CD4-positive, alpha-beta memory T cell (primary cell): ENCODE data around the gene YWHAQ. TPM values are rescaled to one million over a fixed set of nuclear protein-coding genes. Genes with fewer than 3 reads are reported as not detected.

Experiments
- CTCF ChIA-PET: fragments of 350-600 bp; sonication (Branson Sonifier 250); formaldehyde crosslinking; loops from one replicate; lab custom pipeline; 2021; ENCODE audit warnings: inconsistent platforms; ENCODE audit not compliant: partially characterized antibody; lab: Charles Lee
- POLR2A ChIA-PET: fragments of 350-600 bp; sonication (Branson Sonifier 250); formaldehyde crosslinking; loops from one replicate; lab custom pipeline; 2021; ENCODE audit not compliant: partially characterized antibody; lab: Charles Lee
- DNase-seq, 5 donors: peaks; one replicate each; pipeline versions ENCODE4 v3.0.0 to v3.0.0-alpha.2; 2020 to 2022; ENCODE audit warnings: mixed read lengths in 1 of 5
- H3K27ac ChIP-seq: one replicate; pipeline ENCODE4 v1.7.0; 2013; ENCODE audit warnings: low read depth, low read length
- H3K27me3 ChIP-seq: 2 replicates; pipeline ENCODE4 v1.7.0; 2013; ENCODE audit warnings: mild to moderate bottlenecking, low read length, moderate library complexity; ENCODE audit not compliant: insufficient read depth
- H3K36me3 ChIP-seq: 2 replicates; pipeline ENCODE4 v1.7.0; 2013; ENCODE audit warnings: mild to moderate bottlenecking, low read length, moderate library complexity; ENCODE audit not compliant: insufficient read depth
- H3K4me1 ChIP-seq: 2 replicates; pipeline ENCODE4 v1.7.0; 2013; ENCODE audit warnings: mild to moderate bottlenecking, low read length, moderate library complexity; ENCODE audit not compliant: insufficient read depth
- H3K4me3 ChIP-seq, 2 donors: one replicate each; pipeline ENCODE4 v1.7.0; 2013; ENCODE audit warnings: low read length in 2 of 2, mild to moderate bottlenecking in 1 of 2
- H3K9me3 ChIP-seq, 2 donors: one replicate each; pipeline ENCODE4 v1.7.0; 2013; ENCODE audit warnings: low read length in 2 of 2, control low read depth in 1 of 2; ENCODE audit not compliant: control insufficient read depth in 1 of 2
- H3K27ac Mint-ChIP-seq, 7 donors: one replicate each; pipeline ENCODE4 v1.8.0; 2020 to 2021; ENCODE audit warnings: mixed read lengths in 7 of 7, mild to moderate bottlenecking in 6 of 7, inconsistent platforms in 3 of 7, moderate library complexity in 3 of 7
- H3K27me3 Mint-ChIP-seq, 2 donors: one replicate each; pipeline ENCODE4 v1.8.0; 2020 to 2021; ENCODE audit warnings: mixed read lengths in 2 of 2
- H3K36me3 Mint-ChIP-seq, 2 donors: one replicate each; pipeline ENCODE4 v1.8.0; 2020 to 2021; ENCODE audit warnings: mixed read lengths in 2 of 2, inconsistent platforms in 1 of 2, mild to moderate bottlenecking in 1 of 2
- H3K4me1 Mint-ChIP-seq, 4 donors: one replicate each; pipeline ENCODE4 v1.8.0; 2020 to 2021; ENCODE audit warnings: mixed read lengths in 4 of 4, mild to moderate bottlenecking in 1 of 4
- H3K4me3 Mint-ChIP-seq, 8 donors: one replicate each; pipeline ENCODE4 v1.8.0; 2020 to 2021; ENCODE audit warnings: mixed read lengths in 8 of 8, mild to moderate bottlenecking in 7 of 8, moderate library complexity in 6 of 8, inconsistent platforms in 3 of 8
- H3K9me3 Mint-ChIP-seq, 8 donors: one replicate each; pipeline ENCODE4 v1.8.0; 2020 to 2021; ENCODE audit warnings: mixed read lengths in 8 of 8, mild to moderate bottlenecking in 5 of 8, inconsistent platforms in 3 of 8, moderate library complexity in 1 of 8
- intact Hi-C: fragments of 100-400 bp; cut with micrococcal nuclease; formaldehyde crosslinking; loops from one replicate; pipeline ENCODE4 v1.15.1; 2023
- polyA plus RNA-seq, 2 donors: library from polyadenylated mRNA; unstranded; fragments of 300-500 nt; fragmentation: Illumina TruSeq; gene quantifications; one replicate each; pipeline ENCODE4 v1.2.3, GENCODE V29; 2021
- total RNA-seq, 2 experiments: library from RNA; stranded (reverse); gene quantifications; one replicate each; pipeline ENCODE4 v1.2.3, GENCODE V29; 2021

YWHAQ gene
- total and polyA plus RNA-seq, 4 experiments from 2014 or later, result 124 to 504 (median 220) TPM

DNA sequence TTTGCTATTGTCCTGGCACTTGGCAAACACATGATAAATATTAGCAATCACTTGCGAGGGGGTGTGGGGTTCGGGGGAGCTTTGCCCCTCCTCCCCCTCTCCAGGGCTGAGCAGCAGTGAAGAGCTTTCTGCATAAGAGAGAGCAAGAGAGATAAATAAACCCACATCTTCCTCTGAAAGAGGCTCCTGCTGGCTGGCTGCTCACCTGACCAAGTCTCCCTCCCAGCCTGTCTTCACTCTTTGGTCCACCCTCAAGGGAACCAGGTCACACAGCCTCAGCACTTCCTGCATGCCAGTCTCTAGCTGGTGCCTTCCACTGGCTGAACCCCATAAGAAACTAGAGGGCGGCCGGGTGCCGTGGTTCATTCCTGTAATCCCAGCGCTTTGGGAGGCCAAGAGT, 18.5 kb upstream of the YWHAQ start:
- ChIA-PET POLR2A (no interaction called here), CTCF (no interaction called here)
- peaks cover 3% of the 10 kb centered on the region for H3K4me1 ChIP-seq
- peaks cover 0 to 5% of the 10 kb centered on the region in 2 donors for H3K36me3 Mint-ChIP-seq
- no peaks in the 10 kb centered on the region for H3K9me3 Mint-ChIP-seq
- H3K9me3 ChIP-seq, result no peaks in the 10 kb centered on the region
- no peak overlapping the region for H3K27ac Mint-ChIP-seq
- intact Hi-C loops, result no loop called here
- H3K4me3 ChIP-seq, result no peak overlapping the region
- no peak overlapping the region for H3K4me3 Mint-ChIP-seq
- H3K4me1 Mint-ChIP-seq, result peaks cover 5 to 26% (median 14%) of the 10 kb centered on the region in 4 donors
- no peaks in the 10 kb centered on the region for H3K27me3 Mint-ChIP-seq
- no peak overlapping the region for H3K27ac ChIP-seq
- H3K27me3 ChIP-seq, result no peaks in the 10 kb centered on the region
- DNase-seq, result no peak
- no peaks in the 10 kb centered on the region for H3K36me3 ChIP-seq

DNA sequence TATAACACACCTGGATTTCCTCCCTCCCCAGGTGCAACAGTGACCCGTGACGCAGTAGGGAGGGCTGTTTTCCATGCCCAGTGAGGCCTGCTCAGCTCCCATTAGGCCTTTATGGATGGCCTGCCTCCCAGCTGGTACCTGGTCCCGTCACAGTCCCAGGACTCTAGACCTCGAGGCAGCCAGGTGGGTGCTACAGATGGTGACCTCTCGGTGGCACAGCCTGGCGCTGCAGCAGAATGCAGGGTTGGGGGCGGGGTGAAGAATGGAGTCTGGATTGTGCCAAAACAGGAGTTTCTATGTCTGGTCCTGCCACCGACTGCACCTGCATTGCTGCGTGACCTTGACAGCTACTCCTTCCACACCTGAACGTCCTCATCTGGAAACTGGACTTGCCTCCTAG, 18.0 kb upstream of the YWHAQ start:
- peaks cover 0 to 5% of the 10 kb centered on the region in 2 donors for H3K36me3 Mint-ChIP-seq
- DNase-seq, result no peak
- intact Hi-C loops, result no loop called here
- Histone ChIP-seq H3K36me3 (no peaks in the 10 kb centered on the region), H3K27me3 (no peaks in the 10 kb centered on the region), H3K9me3 (no peaks in the 10 kb centered on the region), H3K4me3 (no peak overlapping the region), H3K4me1 (no peaks in the 10 kb centered on the region), H3K27ac (no peak overlapping the region)
- H3K4me1 Mint-ChIP-seq, result peaks cover 2 to 21% (median 13%) of the 10 kb centered on the region in 4 donors
- no peak overlapping the region for H3K27ac Mint-ChIP-seq
- H3K27me3 Mint-ChIP-seq, result no peaks in the 10 kb centered on the region
- ChIA-PET CTCF (no interaction called here), POLR2A (no interaction called here)
- no peak overlapping the region for H3K4me3 Mint-ChIP-seq
- no peaks in the 10 kb centered on the region for H3K9me3 Mint-ChIP-seq

DNA sequence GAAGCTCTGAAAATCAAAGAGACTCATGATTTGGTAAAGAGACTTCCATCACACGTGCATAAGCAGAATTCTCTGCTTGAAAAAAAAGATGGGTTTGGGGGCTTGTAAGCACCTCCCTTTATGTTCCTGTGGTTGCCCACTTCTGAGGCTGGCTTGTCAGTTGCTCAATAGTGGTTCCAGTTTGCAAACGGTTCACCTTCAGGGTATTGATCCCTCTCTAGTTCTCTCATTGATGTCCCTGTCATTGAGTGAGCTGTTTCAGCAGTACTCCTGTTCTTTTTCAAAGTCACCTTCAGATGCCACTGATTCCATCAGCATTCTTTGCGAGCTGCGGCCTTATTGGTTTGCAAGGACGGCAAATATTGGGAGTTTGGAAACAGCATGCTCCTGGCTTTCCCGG, 17.1 kb upstream of the YWHAQ start:
- Histone ChIP-seq H3K27me3 (no peaks in the 10 kb centered on the region), H3K36me3 (no peaks in the 10 kb centered on the region), H3K27ac (no peak overlapping the region), H3K9me3 (no peaks in the 10 kb centered on the region), H3K4me3 (no peak overlapping the region), H3K4me1 (no peaks in the 10 kb centered on the region)
- intact Hi-C loops, result no loop called here
- no peak overlapping the region for H3K4me3 Mint-ChIP-seq
- H3K27ac Mint-ChIP-seq, result no peak overlapping the region
- peaks cover 2 to 20% (median 15%) of the 10 kb centered on the region in 4 donors for H3K4me1 Mint-ChIP-seq
- CTCF ChIA-PET, result interaction anchor here (1.0 to 1.4 kb wide), 3 partner anchors 10 to 135 kb away, joined by 3 to 4 read pairs (median 3); no protein-coding TSS in a partner anchor
- H3K27me3 Mint-ChIP-seq, result no peaks in the 10 kb centered on the region
- H3K36me3 Mint-ChIP-seq, result peaks cover 0 to 5% of the 10 kb centered on the region in 2 donors
- no peaks in the 10 kb centered on the region for H3K9me3 Mint-ChIP-seq
- POLR2A ChIA-PET, result interaction anchor here (1.5 kb wide), 1 partner anchor 17 kb away, joined by 4 read pairs; the partner anchor contains the start of gene YWHAQ
- no peak for DNase-seq

DNA sequence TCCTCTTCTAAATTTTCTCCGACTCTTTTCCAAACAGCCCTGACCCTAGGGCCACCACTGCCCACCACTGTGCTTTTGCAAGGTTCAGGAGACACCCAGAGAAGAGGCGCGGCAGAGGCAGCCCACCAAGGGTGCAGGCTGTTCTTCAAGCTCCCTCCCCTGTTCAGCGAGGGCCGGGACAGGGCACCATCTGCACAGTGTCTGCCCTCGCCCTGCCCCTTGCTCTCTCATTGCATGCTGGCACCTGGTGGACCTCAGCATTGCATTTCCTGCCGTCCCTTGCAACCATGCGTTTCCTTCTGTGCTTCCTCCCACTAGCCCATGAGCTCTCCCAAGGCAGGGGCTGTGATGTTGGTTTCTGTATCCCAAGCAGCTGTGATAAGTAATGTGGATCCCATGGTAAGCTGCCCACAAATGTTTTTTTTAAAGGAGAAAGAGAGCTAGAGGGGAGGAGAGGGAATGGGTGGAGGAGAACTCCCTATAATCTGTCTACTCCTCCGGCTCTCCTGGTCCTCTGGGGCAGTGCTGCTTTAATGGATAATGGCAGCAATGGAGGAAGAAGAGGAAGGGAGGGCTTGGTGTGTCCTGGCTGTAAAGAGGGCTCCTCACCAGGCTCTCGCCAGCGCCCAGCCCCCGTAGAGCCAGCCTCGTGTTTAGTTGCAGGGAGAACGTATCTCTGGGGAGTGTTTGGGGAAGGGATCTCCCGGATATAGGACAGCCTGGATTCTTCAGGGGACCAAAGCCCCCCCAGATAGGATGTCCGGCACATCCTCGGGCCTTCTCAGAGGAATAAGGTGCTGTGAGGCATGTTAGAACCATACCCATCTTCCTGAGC, 15.6 kb upstream of the YWHAQ start:
- intact Hi-C loops, result no loop called here
- Mint-ChIP-seq H3K9me3 (no peaks in the 10 kb centered on the region), H3K4me3 (no peak overlapping the region), H3K27ac (peak overlapping the region in 1 of 7 donors; percentile 25), H3K4me1 (peaks cover 8 to 32% (median 22%) of the 10 kb centered on the region in 4 donors), H3K36me3 (peaks cover 0 to 5% of the 10 kb centered on the region in 2 donors), H3K27me3 (no peaks in the 10 kb centered on the region)
- no peak overlapping the region for H3K27ac ChIP-seq
- DNase-seq, result no peak
- H3K4me1 ChIP-seq, result peaks cover 12% of the 10 kb centered on the region
- CTCF ChIA-PET, result no interaction called here
- H3K36me3 ChIP-seq, result no peaks in the 10 kb centered on the region
- H3K27me3 ChIP-seq, result no peaks in the 10 kb centered on the region
- H3K9me3 ChIP-seq, result no peaks in the 10 kb centered on the region
- POLR2A ChIA-PET, result no interaction called here
- no peak overlapping the region for H3K4me3 ChIP-seq

DNA sequence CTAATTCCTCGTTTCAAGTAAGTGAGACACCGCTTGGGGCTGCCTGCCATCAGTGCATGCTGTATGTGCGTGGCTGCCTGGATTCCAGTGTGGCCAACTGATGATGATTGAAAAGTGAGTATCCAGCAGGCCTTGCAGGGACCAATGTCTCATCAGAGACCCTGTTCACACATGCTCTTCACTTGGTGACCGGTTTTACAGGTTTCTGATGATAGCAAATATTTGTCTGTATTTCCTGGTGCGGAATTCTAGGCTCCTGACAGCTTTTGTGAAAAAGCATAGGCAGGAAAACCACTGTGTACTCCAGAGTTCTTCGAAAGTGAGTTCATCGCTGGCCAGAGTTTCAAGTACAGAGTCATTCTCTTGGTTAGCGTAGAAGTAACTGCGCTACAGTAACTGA, 13.8 kb upstream of the YWHAQ start:
- no peak overlapping the region for H3K27ac Mint-ChIP-seq
- no peaks in the 10 kb centered on the region for H3K9me3 ChIP-seq
- no peaks in the 10 kb centered on the region for H3K27me3 ChIP-seq
- POLR2A ChIA-PET, result no interaction called here
- H3K4me3 ChIP-seq, result no peak overlapping the region
- no peak for DNase-seq
- peaks cover 10 to 30% (median 21%) of the 10 kb centered on the region in 4 donors for H3K4me1 Mint-ChIP-seq
- H3K27me3 Mint-ChIP-seq, result no peaks in the 10 kb centered on the region
- peaks cover 16% of the 10 kb centered on the region for H3K4me1 ChIP-seq
- no peaks in the 10 kb centered on the region for H3K36me3 Mint-ChIP-seq
- H3K27ac ChIP-seq, result no peak overlapping the region
- H3K36me3 ChIP-seq, result no peaks in the 10 kb centered on the region
- H3K9me3 Mint-ChIP-seq, result no peaks in the 10 kb centered on the region
- intact Hi-C loops, result no loop called here
- CTCF ChIA-PET, result no interaction called here
- H3K4me3 Mint-ChIP-seq, result no peak overlapping the region

DNA sequence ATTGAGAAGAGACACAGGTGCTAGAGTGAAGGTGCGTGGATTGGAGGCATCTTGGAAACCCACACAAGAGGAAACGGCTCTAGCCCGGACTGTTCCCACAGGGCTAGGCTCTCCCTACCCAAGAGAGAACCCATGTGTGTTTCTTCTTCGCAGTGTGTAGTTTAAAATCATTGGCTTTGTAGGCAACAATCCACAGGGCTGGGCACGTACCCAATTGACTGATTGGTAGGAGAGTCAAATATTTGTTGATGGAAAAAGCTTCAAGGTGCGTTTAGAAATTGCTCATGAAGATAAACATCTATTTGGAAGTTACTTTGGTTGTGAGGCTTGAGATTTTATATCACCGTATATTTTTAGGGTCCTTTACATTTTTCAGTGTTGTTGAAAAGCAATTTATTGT, 13.2 kb upstream of the YWHAQ start:
- Mint-ChIP-seq H3K36me3 (no peaks in the 10 kb centered on the region), H3K27ac (no peak overlapping the region), H3K9me3 (no peaks in the 10 kb centered on the region), H3K4me3 (no peak overlapping the region), H3K4me1 (peaks cover 10 to 26% (median 17%) of the 10 kb centered on the region in 4 donors), H3K27me3 (no peaks in the 10 kb centered on the region)
- no peak for DNase-seq
- H3K27me3 ChIP-seq, result no peaks in the 10 kb centered on the region
- H3K4me1 ChIP-seq, result peaks cover 16% of the 10 kb centered on the region
- H3K9me3 ChIP-seq, result no peaks in the 10 kb centered on the region
- POLR2A ChIA-PET, result no interaction called here
- H3K4me3 ChIP-seq, result no peak overlapping the region
- H3K36me3 ChIP-seq, result no peaks in the 10 kb centered on the region
- no peak overlapping the region for H3K27ac ChIP-seq
- CTCF ChIA-PET, result no interaction called here
- intact Hi-C loops, result no loop called here

DNA sequence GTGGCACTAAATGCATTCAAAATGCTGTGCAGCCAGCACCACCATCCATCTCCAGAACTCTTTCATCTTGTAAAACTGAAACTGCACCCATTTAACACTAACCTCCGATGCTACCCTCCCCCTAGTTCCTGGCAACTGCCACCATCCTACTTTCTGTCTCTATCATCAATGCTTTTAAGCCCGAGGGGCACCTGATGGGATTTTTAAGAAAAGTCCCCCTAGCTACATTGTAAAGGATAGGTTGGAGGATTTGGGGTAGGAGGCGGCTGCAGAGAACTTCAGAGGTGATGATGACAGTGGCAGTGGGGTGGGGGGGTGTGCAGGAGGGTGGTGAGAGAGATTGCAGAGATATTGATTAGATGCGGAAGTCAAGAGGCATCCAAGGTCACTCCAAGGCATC, 10.8 kb upstream of the YWHAQ start:
- H3K36me3 ChIP-seq, result no peaks in the 10 kb centered on the region
- intact Hi-C loops, result no loop called here
- Mint-ChIP-seq H3K4me1 (peaks cover 9 to 25% (median 14%) of the 10 kb centered on the region in 4 donors), H3K27ac (peak overlapping the region in 5 of 7 donors; percentile 28 to 82 (median 44)), H3K9me3 (no peaks in the 10 kb centered on the region), H3K36me3 (no peaks in the 10 kb centered on the region), H3K4me3 (peak overlapping the region; percentile 64 to 85 (median 80)), H3K27me3 (no peaks in the 10 kb centered on the region)
- POLR2A ChIA-PET, result interaction anchor here (0.6 to 4.7 kb wide), 2 partner anchors 11 to 37 kb away, joined by 3 to 32 read pairs; partner anchors contain the start of gene YWHAQ
- peak in 3 of 5 donors; percentile 19 to 55 (median 33) for DNase-seq
- H3K9me3 ChIP-seq, result no peaks in the 10 kb centered on the region
- H3K27me3 ChIP-seq, result no peaks in the 10 kb centered on the region
- H3K4me3 ChIP-seq, result no peak overlapping the region
- peaks cover 16% of the 10 kb centered on the region for H3K4me1 ChIP-seq
- CTCF ChIA-PET, result no interaction called here
- no peak overlapping the region for H3K27ac ChIP-seq
